SJCRH30 (cell line): ENCODE results near the gene PIK3R3. TPM values are rescaled to one million over a fixed set of nuclear protein-coding genes. Genes with fewer than 3 reads are reported as not detected.

ENCODE experiments used
- DNase-seq, 2 experiments: peaks; one replicate each; pipeline ENCODE4 v3.0.0-alpha.2; 2015 to 2020
- H3K27ac ChIP-seq: fragments of 250-450 bp; sonication (Bioruptor Pico); 2 replicates; pipeline ENCODE4 v1.5.1; 2020; ENCODE audit warnings: mild to moderate bottlenecking, moderate library complexity
- H3K27me3 ChIP-seq: fragments of 250-450 bp; sonication (Bioruptor Pico); 2 replicates; pipeline ENCODE4 v1.5.1; 2020; ENCODE audit warnings: mild to moderate bottlenecking, moderate library complexity
- H3K36me3 ChIP-seq: fragments of 250-450 bp; sonication (Bioruptor Pico); 2 replicates; pipeline ENCODE4 v1.5.1; 2020; ENCODE audit warnings: mild to moderate bottlenecking, moderate library complexity
- H3K4me1 ChIP-seq: fragments of 250-450 bp; sonication (Bioruptor Pico); 2 replicates; pipeline ENCODE4 v1.5.1; 2020; ENCODE audit warnings: mild to moderate bottlenecking, moderate library complexity
- H3K4me3 ChIP-seq: fragments of 250-450 bp; sonication (Bioruptor Pico); 2 replicates; pipeline ENCODE4 v1.5.1; 2020; ENCODE audit warnings: mild to moderate bottlenecking, moderate library complexity
- H3K9me3 ChIP-seq: fragments of 250-450 bp; sonication (Bioruptor Pico); replicated peaks from 2 replicates; pipeline ENCODE4 v1.5.1; 2020; ENCODE audit warnings: mild to moderate bottlenecking, moderate library complexity
- total RNA-seq: library from RNA; depleted of rRNA; stranded (reverse); fragments of >200 nt; shearing (Covaris generic); gene quantifications from 2 replicates; pipeline ENCODE4 v1.2.3, GENCODE V29; 2014

The PIK3R3 gene
- total RNA-seq, 1 experiment from 2014 or later = 23.5 TPM

- Histone ChIP-seq H3K27me3 (no peaks in the 10 kb centered on the region), H3K4me1 (peaks cover 7% of the 10 kb centered on the region; the same call in 1 of the 2 replicates), H3K9me3 (no peaks in the 10 kb centered on the region), H3K36me3 (no peaks in the 10 kb centered on the region), H3K27ac (no peak overlapping the region), H3K4me3 (no peak overlapping the region)
- no peak for DNase-seq
Measured at GRCh38 chr1:46168477-46168876, 36.0 kb upstream of the PIK3R3 start.

- Histone ChIP-seq H3K27ac (no peak overlapping the region), H3K9me3 (no peaks in the 10 kb centered on the region), H3K4me3 (no peak overlapping the region), H3K36me3 (no peaks in the 10 kb centered on the region), H3K27me3 (no peaks in the 10 kb centered on the region), H3K4me1 (0 out of 2 replicates have a peak, but pooled peaks cover 3% of the 10 kb centered on the region)
- DNase-seq = no peak
Measured at GRCh38 chr1:46166521-46167462, 34.4 kb upstream of the PIK3R3 start.

DNA sequence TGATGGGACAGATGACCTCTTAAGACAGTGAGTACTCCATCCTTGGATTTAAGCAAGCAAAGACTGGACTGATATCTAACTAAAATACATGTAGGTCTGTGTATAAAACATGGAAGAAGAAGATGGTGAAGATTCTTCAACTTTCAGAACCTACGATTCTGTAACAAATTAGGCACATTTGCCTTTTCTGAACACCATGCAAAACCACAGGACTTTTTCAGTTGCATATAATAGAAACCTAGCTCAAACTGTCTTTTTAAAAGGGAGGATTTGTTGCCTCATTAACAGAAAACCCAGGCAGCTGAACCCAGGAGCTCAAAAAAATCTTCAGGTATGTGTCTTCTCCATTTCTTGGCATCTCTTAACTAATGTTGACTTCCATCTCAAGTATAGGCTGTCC, 27.8 kb upstream of the PIK3R3 start:
- H3K9me3 ChIP-seq = no peaks in the 10 kb centered on the region
- H3K27ac ChIP-seq = no peak overlapping the region
- H3K4me1 ChIP-seq = peaks cover 10% of the 10 kb centered on the region
- H3K27me3 ChIP-seq = no peaks in the 10 kb centered on the region
- DNase-seq = no peak
- no peak overlapping the region for H3K4me3 ChIP-seq
- no peaks in the 10 kb centered on the region for H3K36me3 ChIP-seq

GRCh38 chr1:46159516-46159915, 27.1 kb upstream of the PIK3R3 start:
- Histone ChIP-seq H3K27ac (no peak overlapping the region), H3K4me1 (peaks cover 10% of the 10 kb centered on the region), H3K9me3 (no peaks in the 10 kb centered on the region), H3K27me3 (no peaks in the 10 kb centered on the region), H3K36me3 (no peaks in the 10 kb centered on the region), H3K4me3 (no peak overlapping the region)
- peak in 1 of 2 experiments; percentile 52 for DNase-seq

GRCh38 chr1:46158312-46159281, 26.2 kb upstream of the PIK3R3 start:
- no peak for DNase-seq
- H3K9me3 ChIP-seq = no peaks in the 10 kb centered on the region
- no peaks in the 10 kb centered on the region for H3K27me3 ChIP-seq
- H3K4me1 ChIP-seq = peaks cover 10% of the 10 kb centered on the region
- no peak overlapping the region for H3K27ac ChIP-seq
- no peaks in the 10 kb centered on the region for H3K36me3 ChIP-seq
- no peak overlapping the region for H3K4me3 ChIP-seq

- Histone ChIP-seq H3K9me3 (no peaks in the 10 kb centered on the region), H3K27ac (no peak overlapping the region), H3K27me3 (no peaks in the 10 kb centered on the region), H3K4me3 (no peak overlapping the region), H3K36me3 (no peaks in the 10 kb centered on the region), H3K4me1 (peaks cover 12% of the 10 kb centered on the region)
- no peak for DNase-seq
Measured at GRCh38 chr1:46157916-46158311, 25.5 kb upstream of the PIK3R3 start.

DNA sequence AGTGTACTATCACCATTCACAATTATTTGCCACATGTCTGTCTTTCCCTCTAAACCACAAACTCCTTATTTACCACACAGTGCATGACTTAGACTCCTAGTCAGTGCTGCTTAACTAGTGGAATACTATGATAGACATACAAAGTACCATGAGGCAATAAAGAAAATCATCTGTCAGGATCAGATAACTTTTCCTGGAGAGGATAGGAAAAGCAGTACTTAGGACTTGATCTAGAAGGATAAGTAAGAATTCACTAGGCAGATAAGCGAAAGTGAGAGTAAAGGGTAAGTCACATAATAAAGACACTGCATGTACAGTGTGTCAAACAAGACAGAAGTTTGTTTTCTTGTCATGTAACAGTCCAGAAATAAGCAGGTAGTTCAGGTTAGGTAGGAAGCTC, 21.3 kb upstream of the PIK3R3 start:
- Histone ChIP-seq H3K27ac (no peak overlapping the region), H3K9me3 (no peaks in the 10 kb centered on the region), H3K27me3 (no peaks in the 10 kb centered on the region), H3K36me3 (no peaks in the 10 kb centered on the region), H3K4me1 (peaks cover 3% of the 10 kb centered on the region; the same call in 1 of the 2 replicates), H3K4me3 (no peak overlapping the region)
- DNase-seq = no peak

- Histone ChIP-seq H3K4me3 (no peak overlapping the region), H3K9me3 (no peaks in the 10 kb centered on the region), H3K36me3 (no peaks in the 10 kb centered on the region), H3K27me3 (no peaks in the 10 kb centered on the region), H3K4me1 (peaks cover 3% of the 10 kb centered on the region; the same call in 1 of the 2 replicates), H3K27ac (no peak overlapping the region)
- no peak for DNase-seq
Measured at GRCh38 chr1:46153228-46153627, 20.8 kb upstream of the PIK3R3 start.

DNA sequence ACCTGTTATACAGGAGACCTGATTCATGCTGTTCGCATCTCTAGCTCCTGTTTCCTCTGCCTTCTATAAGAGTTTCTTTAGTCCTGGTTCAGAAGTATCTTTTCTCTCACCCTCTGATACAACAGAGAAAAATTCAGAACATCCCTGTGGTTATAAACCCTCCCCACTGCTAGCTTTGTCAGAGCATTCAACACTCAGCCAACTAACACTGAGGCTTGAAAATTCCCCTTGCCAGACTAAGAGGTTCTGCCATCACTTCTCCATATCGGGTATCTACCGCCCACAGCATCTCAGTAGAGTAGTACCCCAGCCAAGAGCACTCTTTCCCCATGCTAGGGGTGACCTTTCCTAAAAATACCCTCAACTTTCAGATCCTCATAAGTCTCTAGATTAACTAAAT, 19.6 kb upstream of the PIK3R3 start:
- H3K4me1 ChIP-seq = peaks cover 3% of the 10 kb centered on the region; the same call in 1 of the 2 replicates
- H3K27me3 ChIP-seq = no peaks in the 10 kb centered on the region
- H3K27ac ChIP-seq = no peak overlapping the region
- no peak overlapping the region for H3K4me3 ChIP-seq
- DNase-seq = no peak
- H3K9me3 ChIP-seq = no peaks in the 10 kb centered on the region
- H3K36me3 ChIP-seq = no peaks in the 10 kb centered on the region

GRCh38 chr1:46150085-46150484, 17.7 kb upstream of the PIK3R3 start:
- no peaks in the 10 kb centered on the region for H3K36me3 ChIP-seq

GRCh38 chr1:46148318-46148717, 15.9 kb upstream of the PIK3R3 start:
- Histone ChIP-seq H3K4me3 (no peak overlapping the region), H3K27me3 (no peaks in the 10 kb centered on the region), H3K36me3 (no peaks in the 10 kb centered on the region), H3K4me1 (peaks cover 3% of the 10 kb centered on the region; the same call in 1 of the 2 replicates), H3K27ac (no peak overlapping the region), H3K9me3 (peaks cover 4% of the 10 kb centered on the region; the same call in 1 of the 2 replicates)
- DNase-seq = peak; percentile 29 to 66

More at GRCh38 chr1:46150085-46150484, 17.7 kb upstream of the PIK3R3 start:
- H3K9me3 ChIP-seq = no peaks in the 10 kb centered on the region
- no peak overlapping the region for H3K4me3 ChIP-seq
- H3K27me3 ChIP-seq = no peaks in the 10 kb centered on the region
- H3K27ac ChIP-seq = no peak overlapping the region
- no peak for DNase-seq
- H3K4me1 ChIP-seq = peaks cover 3% of the 10 kb centered on the region; the same call in 1 of the 2 replicates

DNA sequence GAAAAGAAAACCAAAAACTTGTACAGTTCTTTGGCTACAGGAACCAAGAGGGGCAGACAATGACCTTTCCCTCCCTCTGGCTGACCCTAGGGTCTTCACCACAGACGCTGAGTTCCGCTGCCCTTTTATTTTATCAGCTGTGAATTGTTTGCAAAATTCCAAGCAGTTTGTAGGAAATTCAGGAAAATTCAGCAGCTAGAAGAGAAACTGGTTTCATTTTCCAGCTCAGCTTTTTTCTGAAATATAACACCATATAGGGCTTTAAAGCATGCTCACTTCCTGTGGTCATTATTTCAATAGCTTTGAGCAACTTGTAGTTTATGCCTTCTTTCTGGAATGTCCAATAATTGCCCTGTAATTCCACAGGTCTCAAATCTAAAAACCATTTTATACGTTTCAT, 5.5 kb upstream of the PIK3R3 start:
- Histone ChIP-seq H3K27me3 (no peaks in the 10 kb centered on the region), H3K4me3 (peak overlapping the region; percentile 18), H3K9me3 (no peaks in the 10 kb centered on the region), H3K27ac (no peak overlapping the region), H3K4me1 (peaks cover 28% of the 10 kb centered on the region), H3K36me3 (no peaks in the 10 kb centered on the region)
- DNase-seq = peak; percentile 18 to 56

DNA sequence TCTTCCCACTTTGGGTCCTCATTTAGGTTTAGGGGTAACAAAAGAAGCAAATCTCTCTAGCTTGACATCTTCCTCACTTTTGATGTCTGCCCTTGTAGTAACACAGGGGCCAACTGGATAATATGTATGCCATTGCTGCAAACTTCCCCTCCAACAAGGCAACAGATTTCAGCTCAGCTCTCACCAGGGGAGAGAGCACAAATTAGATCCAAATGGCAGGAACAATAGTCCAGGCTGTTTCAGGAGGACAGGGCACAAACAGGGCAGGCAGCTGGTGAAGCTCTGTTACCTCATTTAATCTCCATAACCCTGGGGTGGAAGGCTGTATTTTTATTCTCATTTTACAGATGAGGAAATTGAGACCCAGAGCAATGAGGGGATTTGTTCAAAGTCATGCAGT, 4.3 kb upstream of the PIK3R3 start:
- peak in 1 of 2 experiments; percentile 27 for DNase-seq
- H3K4me3 ChIP-seq = no peak overlapping the region
- no peaks in the 10 kb centered on the region for H3K36me3 ChIP-seq
- H3K27ac ChIP-seq = no peak overlapping the region
- no peaks in the 10 kb centered on the region for H3K9me3 ChIP-seq
- peaks cover 28% of the 10 kb centered on the region for H3K4me1 ChIP-seq
- H3K27me3 ChIP-seq = no peaks in the 10 kb centered on the region

DNA sequence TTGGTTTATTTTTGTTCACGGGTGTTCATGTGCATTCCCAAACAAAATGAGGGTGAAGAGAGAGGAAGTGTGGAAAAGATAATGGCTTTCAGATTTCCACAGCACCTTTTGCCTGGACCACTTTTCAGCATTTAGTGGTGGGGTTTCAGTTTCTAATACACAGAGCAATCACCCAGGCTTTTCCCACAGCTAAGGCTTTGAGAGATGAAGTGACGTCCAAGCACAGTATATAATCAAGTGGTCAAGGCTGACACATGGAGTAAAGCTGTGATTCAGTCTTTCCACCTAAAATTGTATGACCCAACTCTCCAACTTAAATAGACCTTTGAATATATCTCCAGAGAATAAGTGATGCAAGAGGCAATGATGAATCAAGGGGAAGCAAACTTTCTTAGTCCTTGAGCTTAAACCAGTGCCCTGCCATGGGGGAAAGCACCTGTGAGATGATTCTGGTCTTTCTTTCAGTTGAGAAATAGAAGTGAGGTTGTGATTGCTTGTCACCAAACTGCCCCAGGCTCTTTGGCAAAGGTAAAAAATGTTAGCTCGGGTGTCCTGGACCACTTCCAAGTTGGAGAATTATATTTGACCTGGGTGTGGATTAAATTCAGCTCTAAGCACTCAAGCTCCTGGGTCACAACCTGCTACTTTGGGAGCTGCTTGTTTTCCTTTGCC, 2.4 kb upstream of the PIK3R3 start:
- Histone ChIP-seq H3K9me3 (no peaks in the 10 kb centered on the region), H3K4me1 (peaks cover 28% of the 10 kb centered on the region), H3K27ac (no peak overlapping the region), H3K27me3 (no peaks in the 10 kb centered on the region), H3K4me3 (no peak overlapping the region), H3K36me3 (no peaks in the 10 kb centered on the region)
- DNase-seq = peak in 1 of 2 experiments; percentile 33
